Kidney epithelial cell (primary cell): ENCODE data around the gene NPPC. TPM values are rescaled to one million over a fixed set of nuclear protein-coding genes. Genes with fewer than 3 reads are reported as not detected.
A peak's percentile ranks its signal among the peaks of the same experiment; 100 is the strongest.

Experiments used
- DNase-seq: peaks from one replicate; pipeline ENCODE4 v3.0.0-alpha.2; 2010; ENCODE audit warnings: low read depth
- H3K27me3 ChIP-seq: 2 replicates; pipeline ENCODE4 v1.6.0; 2011; ENCODE audit warnings: low read length; ENCODE audit not compliant: control insufficient read depth, insufficient read depth
- H3K36me3 ChIP-seq: 2 replicates; pipeline ENCODE4 v1.5.1; 2011; ENCODE audit warnings: low read length; ENCODE audit not compliant: control insufficient read depth, insufficient read depth
- H3K4me3 ChIP-seq: 2 replicates; pipeline ENCODE4 v1.5.1; 2011; ENCODE audit warnings: low read depth, mild to moderate bottlenecking, control low read depth, low read length
- CTCF ChIP-seq: IDR thresholded peaks from 2 replicates; pipeline ENCODE4 v1.5.1; 2011; ENCODE audit warnings: mild to moderate bottlenecking, moderate library complexity, low read length, control low read depth, inconsistent platforms; ENCODE audit not compliant: insufficient read depth, poor library complexity, severe bottlenecking
- total RNA-seq: library from RNA; depleted of rRNA; stranded (reverse); fragments of >200 nt; gene quantifications from 2 replicates; pipeline ENCODE4 v1.2.3, GENCODE V29; 2015

Gene NPPC
- total RNA-seq, 1 donor from 2014 or later, result not detected

- no peak for TF ChIP-seq CTCF
- H3K27me3 ChIP-seq, result peaks cover 12% of the 10 kb centered on the region
- no peaks in the 10 kb centered on the region for H3K36me3 ChIP-seq
- H3K4me3 ChIP-seq, result no peak overlapping the region
- no peak for DNase-seq
Observed at GRCh38 chr2:231907765-231908164, 18.4 kb downstream of the NPPC start.

GRCh38 chr2:231905026-231905425, 21.2 kb downstream of the NPPC start:
- no peaks in the 10 kb centered on the region for H3K36me3 ChIP-seq
- no peak for DNase-seq
- peaks cover 8% of the 10 kb centered on the region for H3K27me3 ChIP-seq
- no peak for TF ChIP-seq CTCF
- H3K4me3 ChIP-seq, result no peak overlapping the region

GRCh38 chr2:231904161-231904611, 22.0 kb downstream of the NPPC start:
- no peak for TF ChIP-seq CTCF
- no peak for DNase-seq

GRCh38 chr2:231902598-231902997, 23.6 kb downstream of the NPPC start:
- no peaks in the 10 kb centered on the region for H3K36me3 ChIP-seq
- peaks cover 8% of the 10 kb centered on the region for H3K27me3 ChIP-seq
- no peak overlapping the region for H3K4me3 ChIP-seq
- no peak for DNase-seq
- TF ChIP-seq CTCF, result no peak

More at GRCh38 chr2:231904161-231904611, 22.0 kb downstream of the NPPC start:
- Histone ChIP-seq H3K36me3 (no peaks in the 10 kb centered on the region), H3K27me3 (peaks cover 8% of the 10 kb centered on the region), H3K4me3 (no peak overlapping the region)

GRCh38 chr2:231900972-231901371, 25.2 kb downstream of the NPPC start:
- Histone ChIP-seq H3K27me3 (peaks cover 6% of the 10 kb centered on the region), H3K4me3 (no peak overlapping the region), H3K36me3 (no peaks in the 10 kb centered on the region)
- no peak for DNase-seq
- TF ChIP-seq CTCF, result no peak

- Histone ChIP-seq H3K4me3 (no peak overlapping the region), H3K36me3 (no peaks in the 10 kb centered on the region), H3K27me3 (peaks cover 6% of the 10 kb centered on the region)
- TF ChIP-seq CTCF, result peak; percentile 93
- peak; percentile 12 for DNase-seq
Observed at GRCh38 chr2:231900486-231900942, 25.7 kb downstream of the NPPC start.
